GM21619 (cell line): Measurements from ENCODE around the gene ZFP69.
A peak's percentile ranks its signal among the peaks of the same experiment; 100 is the strongest.
"Not testable (repeated sequence)": the region's sequence is repeated elsewhere in the genome, so short reads cannot be mapped to it uniquely, and the experiment has no call there.

Source experiments
- ATAC-seq: cut with Tn5 transposase; IDR thresholded peaks from one replicate; pipeline ENCODE4 v1.9.1; 2021; ENCODE audit not compliant: unreplicated experiment

Gene ZFP69

DNA sequence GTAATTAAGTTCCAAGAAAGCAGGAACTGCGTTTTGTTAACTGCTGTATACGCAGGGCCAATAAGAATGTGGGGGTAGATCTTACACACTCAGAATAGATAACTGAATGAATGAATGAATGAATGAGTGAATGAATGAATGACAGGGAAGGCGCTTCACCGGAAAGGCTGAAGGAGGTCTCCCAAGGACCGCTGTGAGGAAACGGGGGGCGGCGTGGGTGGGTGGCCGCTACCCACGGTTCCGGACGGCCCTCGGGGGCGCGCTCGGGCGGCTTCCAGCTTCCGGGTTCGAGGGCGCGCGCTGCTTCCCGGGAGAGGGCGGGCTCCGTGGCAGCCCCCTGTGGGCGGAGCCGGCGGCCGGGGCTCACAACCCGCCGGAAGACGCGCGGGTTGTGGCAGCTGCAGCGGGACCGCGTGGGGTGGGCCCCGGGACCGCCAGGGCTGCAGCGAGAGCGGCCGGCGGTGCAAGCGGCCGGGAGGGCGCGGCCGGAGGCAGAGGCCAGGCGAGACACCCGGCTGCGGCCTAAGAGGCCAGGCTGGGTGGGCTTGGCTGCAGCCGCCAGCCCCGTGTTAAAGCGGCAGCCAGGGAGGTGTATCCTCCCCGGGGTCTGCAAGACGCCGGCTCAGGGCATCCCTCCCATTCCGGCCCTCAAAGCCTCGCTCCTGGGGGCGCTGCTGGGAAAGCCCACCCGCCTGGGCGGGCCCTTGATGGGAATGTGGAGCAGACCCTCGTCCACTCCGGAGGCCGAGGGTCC is at the start of gene ZFP69:
TSS of gene ZFP69 (plus strand) at position 367 of the 754 bp plus-strand sequence. CDS start 2,072 bp downstream, outside the sequence.
- peak; percentile 64 for ATAC-seq

DNA sequence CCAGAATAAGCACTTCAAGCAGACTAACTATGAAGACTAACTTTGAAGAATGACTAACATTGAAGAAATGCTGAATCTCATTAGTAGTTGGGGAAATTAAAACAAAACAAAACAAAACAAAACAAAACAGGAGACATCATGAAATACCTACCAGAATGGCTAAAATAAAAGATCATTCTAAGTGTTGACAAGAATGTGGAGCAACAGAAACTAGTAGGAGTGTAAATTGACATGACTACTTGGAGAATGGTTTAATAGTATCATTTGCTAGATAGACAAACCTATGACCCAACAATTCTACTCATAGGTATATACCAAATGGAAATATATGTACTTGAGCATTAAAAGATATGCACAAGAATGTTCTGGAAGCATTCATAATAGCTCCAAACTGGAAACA is 45.7 kb upstream of the ZFP69 start:
- no peak for ATAC-seq

GRCh38 chr1:40432644-40433390 is 44.3 kb upstream of the ZFP69 start:
- no peak for ATAC-seq

GRCh38 chr1:40435471-40435870 is 41.6 kb upstream of the ZFP69 start:
- ATAC-seq, result no peak

DNA sequence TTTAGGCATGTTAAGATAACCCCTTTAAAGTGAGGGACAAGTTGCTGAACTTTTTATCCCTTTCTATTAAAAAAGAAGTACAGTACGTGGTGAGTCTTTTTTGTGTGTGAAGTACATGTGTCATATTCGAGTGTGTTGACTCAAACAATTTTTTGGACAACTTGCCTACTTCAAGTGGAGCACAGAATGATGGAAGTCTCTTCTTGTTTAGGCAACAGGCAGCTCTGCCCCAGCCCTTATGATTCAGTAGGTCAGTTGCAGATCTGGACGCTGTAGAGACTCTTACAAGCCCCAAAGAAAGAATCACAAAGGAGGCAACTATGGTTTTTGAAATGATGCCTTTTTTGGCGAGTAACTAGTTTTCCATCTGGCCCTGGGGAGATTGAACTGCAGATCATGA is 41.2 kb upstream of the ZFP69 start:
- no peak for ATAC-seq

- no peak for ATAC-seq
These were observed 38.6 kb upstream of the ZFP69 start for GRCh38 chr1:40438391-40439015.

DNA sequence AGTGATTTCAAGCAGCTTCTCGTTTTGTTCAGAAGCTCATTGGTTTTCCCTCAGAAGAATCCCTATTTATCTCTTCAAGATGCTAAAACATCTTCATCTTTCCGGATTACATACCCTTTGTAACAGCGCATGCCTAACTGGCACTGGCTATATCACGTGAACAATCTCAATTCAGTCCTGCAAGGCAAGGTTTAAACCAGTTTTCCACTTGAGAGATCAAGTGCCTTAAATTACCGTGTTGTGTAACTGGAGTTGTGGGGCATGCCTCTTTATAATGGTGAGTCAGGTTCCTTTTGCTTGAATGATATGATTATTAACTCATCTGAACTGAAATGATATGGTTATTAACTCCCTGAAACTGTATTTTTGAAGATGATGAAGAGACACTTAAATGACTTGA is 37.8 kb upstream of the ZFP69 start:
- no peak for ATAC-seq

- ATAC-seq, result peak; percentile 72
These were observed 27.2 kb upstream of the ZFP69 start, which contains the start of gene ZFP69B for GRCh38 chr1:40449684-40450494. Gene ZFP69B, plus strand, starts transcription at chr1:40450476. Its CDS starts 486 bp downstream, at chr1:40450962.

- peak; percentile 33 for ATAC-seq
These were observed 26.4 kb upstream of the ZFP69 start for GRCh38 chr1:40450495-40451237.

- no peak for ATAC-seq
These were observed 25.9 kb upstream of the ZFP69 start for GRCh38 chr1:40451238-40451585.

- ATAC-seq, result no peak
These were observed 22.2 kb upstream of the ZFP69 start for GRCh38 chr1:40454873-40455272.

GRCh38 chr1:40462956-40463590 is 14.0 kb upstream of the ZFP69 start:
- no peak for ATAC-seq

GRCh38 chr1:40469327-40469726 is 7.8 kb upstream of the ZFP69 start:
- no peak for ATAC-seq

DNA sequence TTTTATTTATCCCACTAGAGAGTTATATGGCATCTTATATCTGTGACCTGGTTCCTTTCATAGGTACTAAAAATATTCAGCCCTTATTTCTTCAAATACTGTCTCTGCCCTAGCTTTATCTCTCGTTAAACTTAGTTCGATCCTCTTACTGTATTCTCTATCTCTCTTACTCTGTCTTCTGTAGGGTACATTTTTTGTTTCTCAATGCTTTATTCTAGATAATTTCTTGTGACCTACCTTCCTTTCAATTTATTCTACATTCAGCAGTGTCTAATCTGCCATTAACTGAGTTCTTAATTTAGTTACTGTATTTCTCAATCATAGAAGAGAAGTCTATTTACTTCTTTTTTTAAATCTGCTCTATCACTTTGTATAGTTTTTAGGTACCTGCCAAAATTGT is 1.8 kb upstream of the ZFP69 start:
- ATAC-seq, result no peak

DNA sequence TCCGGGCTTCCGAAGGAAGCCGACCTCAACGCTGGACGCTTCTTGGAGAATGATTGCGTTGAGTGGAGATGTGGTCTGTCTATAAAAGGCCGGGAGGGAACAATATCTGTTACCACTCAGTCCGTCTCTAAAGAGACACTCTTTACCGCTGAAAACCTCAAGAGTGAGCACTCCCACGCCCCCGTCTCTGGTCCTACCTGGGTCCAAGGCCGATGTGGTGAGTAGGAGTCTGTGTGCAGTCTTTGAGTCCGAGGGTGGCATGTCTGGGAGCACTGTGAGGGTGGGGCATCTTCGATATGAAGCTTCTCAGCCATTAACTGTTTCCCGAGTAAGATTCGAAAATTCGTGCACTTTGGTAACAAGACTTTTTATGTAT is 576 bp downstream of the ZFP69 start:
- peak; percentile 15 for ATAC-seq

- no peak for ATAC-seq
These were observed 1.2 kb downstream of the ZFP69 start for GRCh38 chr1:40478276-40478675.

DNA sequence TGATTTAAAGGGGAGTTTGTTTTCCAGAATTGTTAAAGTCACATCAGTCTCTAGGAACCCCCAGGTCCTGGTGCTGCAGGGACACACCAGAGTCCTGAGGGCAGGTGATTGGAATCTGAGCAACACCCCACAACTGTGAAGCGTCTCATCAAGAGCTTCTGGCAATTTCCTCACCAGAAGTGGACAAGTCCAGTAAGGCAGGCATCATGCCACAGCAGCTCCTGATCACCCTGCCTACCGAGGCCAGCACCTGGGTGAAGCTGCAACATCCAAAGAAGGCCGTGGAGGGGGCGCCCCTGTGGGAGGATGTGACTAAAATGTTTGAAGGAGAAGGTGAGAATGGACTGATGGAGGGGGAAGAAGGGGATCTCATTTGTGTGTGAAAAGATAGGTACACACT is 2.1 kb downstream of the ZFP69 start:
- no peak for ATAC-seq

GRCh38 chr1:40495315-40495903 is 18.3 kb downstream of the ZFP69 start:
- no peak for ATAC-seq

GRCh38 chr1:40502651-40503050 is 25.6 kb downstream of the ZFP69 start:
- ATAC-seq, result not testable (repeated sequence)

- ATAC-seq, result no peak
These were observed 30.9 kb downstream of the ZFP69 start for GRCh38 chr1:40507973-40508372.
